Measurements from ENCODE around the gene ITGA7. TPM values are rescaled to one million over a fixed set of nuclear protein-coding genes. Genes with fewer than 3 reads are reported as not detected.

Gene ITGA7
- total and polyA plus RNA-seq, 3 donors from 2014 or later = 26.4 to 43.3 (median 30.6) TPM

- Histone ChIP-seq H3K9me3 (no peaks in the 10 kb centered on the region), H3K27ac (peak within 1 kb of the TSS; percentile 44 to 53), H3K4me1 (peaks cover 28% of the 10 kb centered on the region), H3K27me3 (no peaks in the 10 kb centered on the region), H3K36me3 (ENCODE audit: low read depth, missing control alignments) (no peaks in the 10 kb centered on the region), H3K4me3 (peak within 1 kb of the TSS; percentile 53 to 68)
- peak; percentile 87 for DNase-seq
- 0 to 1% methylated on average over 16 to 25 of the region's 53 CpGs for WGBS, 2 donors
- no peak for TF ChIP-seq POLR2A (IDR thresholded peaks at IDR 0.05)
- no peak for TF ChIP-seq CTCF (IDR thresholded peaks at IDR 0.05)
- intact Hi-C loops (cut with DNase I; ENCODE audit: low total_unique reads) = loop anchor here (10.0 kb wide), 1 partner anchor 192 kb away; the partner anchor contains the start of gene DGKA
Observed at GRCh38 chr12:55742719-55743405, 35.2 kb upstream of the ITGA7 start, which contains the start of gene GDF11. Gene GDF11, plus strand, starts transcription at chr12:55743122. Its CDS starts 195 bp downstream, at chr12:55743317.

- Histone ChIP-seq H3K9me3 (no peaks in the 10 kb centered on the region), H3K27me3 (no peaks in the 10 kb centered on the region), H3K27ac (peak overlapping the region in 1 of 2 donors; percentile 44), H3K4me1 (peaks cover 36% of the 10 kb centered on the region), H3K36me3 (ENCODE audit: low read depth, missing control alignments) (no peaks in the 10 kb centered on the region), H3K4me3 (no peak overlapping the region)
- 11 to 32% methylated on average over 3 of the region's 3 CpGs for WGBS, 2 donors
- intact Hi-C loops (cut with DNase I; ENCODE audit: low total_unique reads) = loop anchor here (10.0 kb wide), 1 partner anchor 193 kb away; the partner anchor contains the start of gene DGKA
- no peak for DNase-seq
- TF ChIP-seq CTCF (IDR thresholded peaks at IDR 0.05) (no peak), POLR2A (IDR thresholded peaks at IDR 0.05) (no peak)
Observed at GRCh38 chr12:55741931-55742680, 34.4 kb upstream of the ITGA7 start.

- no peaks in the 10 kb centered on the region for H3K9me3 ChIP-seq
- peak overlapping the region in 1 of 2 donors; percentile 85 for H3K27ac ChIP-seq
- H3K4me1 ChIP-seq = peaks cover 21% of the 10 kb centered on the region
- WGBS, 2 donors = 63 to 82% methylated on average over 2 of the region's 2 CpGs
- TF ChIP-seq CTCF (IDR thresholded peaks at IDR 0.05) (no peak), POLR2A (IDR thresholded peaks at IDR 0.05) (no peak)
- intact Hi-C loops (cut with DNase I; ENCODE audit: low total_unique reads) = loop anchor here (10.0 kb wide), 1 partner anchor 66 kb away; no protein-coding TSS in a partner anchor
- no peak for DNase-seq
- no peaks in the 10 kb centered on the region for H3K36me3 ChIP-seq (ENCODE audit: low read depth, missing control alignments)
- no peaks in the 10 kb centered on the region for H3K27me3 ChIP-seq
- peak overlapping the region; percentile 46 to 69 for H3K4me3 ChIP-seq
Observed at GRCh38 chr12:55739025-55739378, 31.3 kb upstream of the ITGA7 start.

- Histone ChIP-seq H3K4me3 (peak overlapping the region; percentile 46 to 69), H3K27ac (peak overlapping the region; percentile 69 to 85), H3K9me3 (no peaks in the 10 kb centered on the region), H3K4me1 (peaks cover 15% of the 10 kb centered on the region), H3K27me3 (no peaks in the 10 kb centered on the region), H3K36me3 (ENCODE audit: low read depth, missing control alignments) (no peaks in the 10 kb centered on the region)
- WGBS, 2 donors = 0 to 1% methylated on average over 13 to 14 of the region's 14 CpGs
- DNase-seq = peak; percentile 93
- peak; percentile 81 to 97 (median 96) for TF ChIP-seq CTCF (IDR thresholded peaks at IDR 0.05)
- no peak for TF ChIP-seq POLR2A (IDR thresholded peaks at IDR 0.05)
- intact Hi-C loops (cut with DNase I; ENCODE audit: low total_unique reads) = loop anchor here (10.0 kb wide), 1 partner anchor 66 kb away; no protein-coding TSS in a partner anchor
Observed at GRCh38 chr12:55738123-55739024, 30.7 kb upstream of the ITGA7 start.
